Astrocyte (in vitro differentiated cells and primary cell): Measurements from ENCODE around the gene PIH1D1.

ENCODE experiments used
- CTCF ChIP-seq: IDR thresholded peaks from 2 replicates; pipeline ENCODE4 v1.5.1; 2011; ENCODE audit warnings: low read depth, mild to moderate bottlenecking, inconsistent platforms, low read length, moderate library complexity; ENCODE audit not compliant: insufficient read depth
- EZH2 ChIP-seq: IDR thresholded peaks from 2 replicates; pipeline ENCODE4 v1.6.1; 2012; ENCODE audit warnings: mild to moderate bottlenecking, low read length, inconsistent platforms; ENCODE audit not compliant: insufficient read depth

DNA sequence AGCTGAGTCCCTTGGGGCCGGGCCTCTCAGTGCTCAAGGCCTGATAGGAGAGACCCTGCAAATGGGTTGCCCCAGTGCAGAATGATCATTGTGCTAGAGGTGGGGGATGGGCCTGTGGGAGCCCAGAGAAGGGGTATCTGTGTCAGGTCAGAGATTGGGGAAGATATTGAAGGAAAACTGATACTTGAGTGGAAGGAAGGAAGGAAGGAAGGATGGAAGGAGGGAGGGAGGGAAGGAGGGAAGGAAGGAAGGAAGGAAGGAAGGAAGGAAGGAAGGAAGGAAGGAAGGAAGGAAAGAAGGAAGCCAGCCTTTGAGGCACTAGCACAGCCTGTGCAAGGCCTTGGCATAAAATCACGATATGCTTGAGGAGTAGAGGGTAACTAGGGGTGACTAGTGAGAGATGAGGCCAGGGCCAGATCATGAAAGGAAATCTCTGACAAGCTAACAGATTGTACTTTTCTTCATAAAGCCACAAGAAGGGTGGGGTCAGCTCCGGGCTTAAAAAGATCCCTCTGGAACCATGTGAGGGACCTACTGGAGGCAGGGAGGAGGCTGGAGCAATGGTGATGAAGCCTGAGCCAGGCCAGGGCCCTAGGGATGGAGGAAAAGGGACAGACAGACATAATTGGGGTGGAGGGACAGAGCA, 39.8 kb downstream of the PIH1D1 start:
- TF ChIP-seq CTCF (no peak), EZH2 (no peak)
